Nephron progenitor cell (in vitro differentiated cells): ENCODE measurements around the gene CETP.

ENCODE experiments used
- DNase-seq: peaks from one replicate; pipeline ENCODE4 v3.0.0; 2021
- H3K27ac Mint-ChIP-seq: 2 replicates; pipeline ENCODE4 v1.8.0; 2021; ENCODE audit warnings: mild to moderate bottlenecking, moderate library complexity, mixed read lengths
- H3K27me3 Mint-ChIP-seq: 2 replicates; pipeline ENCODE4 v1.8.0; 2021; ENCODE audit warnings: mild to moderate bottlenecking, low read depth, mixed read lengths; ENCODE audit not compliant: poor library complexity
- H3K36me3 Mint-ChIP-seq: 2 replicates; pipeline ENCODE4 v1.8.0; 2021; ENCODE audit warnings: low read depth, mixed read lengths
- H3K4me1 Mint-ChIP-seq: 2 replicates; pipeline ENCODE4 v1.8.0; 2021; ENCODE audit warnings: mixed read lengths
- H3K4me3 Mint-ChIP-seq: 2 replicates; pipeline ENCODE4 v1.8.0; 2021; ENCODE audit warnings: mild to moderate bottlenecking, moderate library complexity, mixed read lengths
- H3K9me3 Mint-ChIP-seq: 2 replicates; pipeline ENCODE4 v1.8.0; 2021; ENCODE audit warnings: mild to moderate bottlenecking, moderate library complexity, mixed read lengths
- TF ChIP-seq, protein P1 (sequence below): fragments of 200-600 bp; sonication (generic); IDR thresholded peaks from 2 replicates; pipeline ENCODE4 v1.5.0; 2021; ENCODE audit warnings: antibody characterized with exemption

CETP gene

GRCh38 chr16:56960681-56961281 lies 969 bp upstream of the CETP start:
- DNase-seq = no peak
- Mint-ChIP-seq H3K4me1 (peaks cover 3% of the 10 kb centered on the region), H3K27me3 (peaks cover 21% of the 10 kb centered on the region), H3K27ac (no peak overlapping the region), H3K9me3 (peaks cover 4% of the 10 kb centered on the region), H3K36me3 (no peaks in the 10 kb centered on the region), H3K4me3 (no peak overlapping the region)
- TF ChIP-seq, protein P1, sequence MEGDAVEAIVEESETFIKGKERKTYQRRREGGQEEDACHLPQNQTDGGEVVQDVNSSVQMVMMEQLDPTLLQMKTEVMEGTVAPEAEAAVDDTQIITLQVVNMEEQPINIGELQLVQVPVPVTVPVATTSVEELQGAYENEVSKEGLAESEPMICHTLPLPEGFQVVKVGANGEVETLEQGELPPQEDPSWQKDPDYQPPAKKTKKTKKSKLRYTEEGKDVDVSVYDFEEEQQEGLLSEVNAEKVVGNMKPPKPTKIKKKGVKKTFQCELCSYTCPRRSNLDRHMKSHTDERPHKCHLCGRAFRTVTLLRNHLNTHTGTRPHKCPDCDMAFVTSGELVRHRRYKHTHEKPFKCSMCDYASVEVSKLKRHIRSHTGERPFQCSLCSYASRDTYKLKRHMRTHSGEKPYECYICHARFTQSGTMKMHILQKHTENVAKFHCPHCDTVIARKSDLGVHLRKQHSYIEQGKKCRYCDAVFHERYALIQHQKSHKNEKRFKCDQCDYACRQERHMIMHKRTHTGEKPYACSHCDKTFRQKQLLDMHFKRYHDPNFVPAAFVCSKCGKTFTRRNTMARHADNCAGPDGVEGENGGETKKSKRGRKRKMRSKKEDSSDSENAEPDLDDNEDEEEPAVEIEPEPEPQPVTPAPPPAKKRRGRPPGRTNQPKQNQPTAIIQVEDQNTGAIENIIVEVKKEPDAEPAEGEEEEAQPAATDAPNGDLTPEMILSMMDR = no peak

DNA sequence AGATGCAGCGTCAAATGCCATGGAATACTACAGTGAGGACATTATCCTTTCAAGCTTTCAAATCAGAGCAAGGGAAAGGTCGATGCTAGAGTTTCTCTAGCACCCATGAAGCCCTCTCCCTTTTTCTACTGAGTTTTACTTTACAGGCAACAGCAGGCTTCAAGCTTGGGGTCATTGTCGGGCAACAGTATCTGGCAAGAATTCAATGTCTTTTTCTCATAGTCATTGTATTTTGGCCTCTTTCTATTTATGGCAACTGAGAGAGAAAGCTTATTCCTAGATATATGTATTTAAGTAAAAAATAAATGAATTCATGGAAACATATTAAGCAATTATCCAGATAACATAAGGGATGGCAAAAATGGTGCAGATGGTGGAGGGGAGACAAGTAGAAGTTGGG lies 364 bp upstream of the CETP start:
- Mint-ChIP-seq H3K36me3 (no peaks in the 10 kb centered on the region), H3K4me3 (no peak overlapping the region), H3K4me1 (peaks cover 6% of the 10 kb centered on the region), H3K27ac (no peak overlapping the region), H3K9me3 (no peaks in the 10 kb centered on the region), H3K27me3 (peaks cover 21% of the 10 kb centered on the region)
- TF ChIP-seq, protein P1 = no peak
- DNase-seq = no peak

DNA sequence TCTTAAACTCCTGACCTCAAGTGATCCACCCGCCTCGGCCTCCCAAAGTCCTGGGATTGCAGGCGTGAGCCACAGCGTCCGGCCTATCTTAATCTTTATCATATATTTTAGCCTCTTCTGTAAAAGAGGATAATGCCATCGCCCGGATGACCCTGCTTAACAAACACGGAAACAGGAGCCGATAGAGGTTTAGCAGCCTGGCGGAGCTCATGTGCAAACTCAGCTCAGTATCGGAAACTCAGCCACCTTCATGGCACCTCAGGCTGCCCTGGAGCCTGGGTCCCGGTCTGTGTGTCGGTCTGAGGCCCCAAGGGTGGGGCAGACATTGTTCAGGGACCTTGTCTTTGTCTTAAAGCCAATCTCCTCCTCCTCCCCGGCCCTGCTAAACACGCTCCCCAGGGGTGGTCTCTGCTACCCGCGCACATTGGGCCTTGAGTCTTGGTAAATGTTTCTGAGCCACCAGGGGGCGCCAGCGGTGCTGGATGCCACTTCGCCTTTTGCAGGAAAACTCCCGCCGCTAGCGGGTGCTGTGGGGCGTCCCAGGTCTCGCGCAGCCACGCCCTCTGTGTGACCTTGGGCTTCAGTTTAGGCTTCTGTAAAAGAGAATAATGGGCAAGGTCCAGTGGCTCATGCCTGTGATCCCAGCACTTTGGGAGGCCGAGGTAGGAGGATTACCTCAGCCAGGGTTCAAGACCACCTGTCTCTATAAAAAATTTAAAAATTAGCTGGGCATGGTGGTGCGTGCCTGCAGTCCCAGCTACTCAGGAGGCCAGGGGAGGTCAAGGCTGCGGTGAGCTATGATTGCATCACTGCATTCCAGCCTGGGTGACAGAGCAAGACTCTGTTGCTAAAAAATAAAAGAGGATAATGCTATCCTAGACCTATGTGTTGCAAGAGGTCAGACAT lies 2.7 kb downstream of the CETP start:
- Mint-ChIP-seq H3K36me3 (no peaks in the 10 kb centered on the region), H3K27ac (no peak overlapping the region), H3K9me3 (no peaks in the 10 kb centered on the region), H3K4me1 (peaks cover 6% of the 10 kb centered on the region), H3K27me3 (peaks cover 21% of the 10 kb centered on the region), H3K4me3 (no peak overlapping the region)
- TF ChIP-seq, protein P1 = peak; percentile 95
- peak; percentile 94 for DNase-seq

- Mint-ChIP-seq H3K27ac (no peak overlapping the region), H3K4me1 (peaks cover 6% of the 10 kb centered on the region), H3K9me3 (no peaks in the 10 kb centered on the region), H3K27me3 (peaks cover 15% of the 10 kb centered on the region), H3K4me3 (no peak overlapping the region), H3K36me3 (no peaks in the 10 kb centered on the region)
- TF ChIP-seq, protein P1 = no peak
- DNase-seq = no peak
These were observed 3.7 kb downstream of the CETP start for GRCh38 chr16:56965149-56966092.

- no peaks in the 10 kb centered on the region for H3K36me3 Mint-ChIP-seq
- no peak overlapping the region for H3K4me3 Mint-ChIP-seq
- no peak for DNase-seq
- TF ChIP-seq, protein P1 = no peak
- H3K27me3 Mint-ChIP-seq = peaks cover 17% of the 10 kb centered on the region
- H3K27ac Mint-ChIP-seq = no peak overlapping the region
- no peaks in the 10 kb centered on the region for H3K9me3 Mint-ChIP-seq
- H3K4me1 Mint-ChIP-seq = peaks cover 6% of the 10 kb centered on the region
These were observed 4.3 kb downstream of the CETP start for GRCh38 chr16:56966093-56966475.
